Measurements from ENCODE around the gene PKD2L1.
"Not testable (repeated sequence)": the region's sequence is repeated elsewhere in the genome, so short reads cannot be mapped to it uniquely, and the experiment has no call there.

The PKD2L1 gene

DNA sequence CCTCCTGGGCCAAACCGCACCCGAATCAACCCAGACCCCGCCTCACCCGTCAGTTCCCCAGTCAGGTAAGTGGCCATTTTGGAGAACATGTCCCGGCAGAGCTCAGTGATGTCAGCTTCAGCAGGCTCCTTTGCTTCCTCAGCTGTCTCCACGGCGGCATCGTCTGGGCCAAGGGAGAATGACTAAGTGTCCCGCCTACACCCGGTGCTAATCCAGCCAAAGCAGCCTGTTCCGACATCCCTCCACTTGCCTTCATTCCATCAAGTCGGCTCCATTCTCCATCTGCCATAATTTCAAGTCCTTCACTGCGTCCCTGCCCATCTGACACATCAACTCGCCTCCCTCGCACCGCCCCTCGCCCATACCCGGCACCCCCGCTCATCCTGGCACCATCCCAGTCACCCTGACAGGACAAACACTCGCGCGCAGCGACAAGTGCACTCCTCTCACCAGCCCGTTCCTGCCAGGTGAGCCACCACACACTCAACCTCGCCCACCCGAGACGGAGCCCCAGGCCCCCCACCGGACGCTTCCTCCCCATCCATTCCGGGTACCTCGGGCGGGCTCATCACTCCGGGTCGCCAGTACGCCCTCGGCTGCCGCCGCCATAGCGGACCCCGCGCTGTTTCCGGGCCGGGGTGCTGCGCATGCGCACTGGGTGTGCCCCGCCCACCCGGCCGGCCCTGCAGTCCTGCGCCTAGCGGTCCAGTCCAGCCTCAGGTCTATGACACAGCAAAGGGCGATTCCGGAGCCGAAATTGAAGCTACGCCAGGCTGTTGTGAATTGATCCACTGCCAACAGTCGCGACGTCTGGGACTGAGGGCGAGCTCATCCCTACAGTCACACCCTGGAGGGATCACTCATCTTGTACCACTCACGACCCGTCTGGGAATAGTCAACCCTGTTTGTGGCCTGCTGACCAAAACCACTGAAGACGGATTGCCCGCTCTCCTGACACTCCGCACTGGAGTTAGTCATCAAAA lies 43.7 kb downstream of the PKD2L1 start, which contains the start of gene BLOC1S2:
Gene BLOC1S2, minus strand, starts transcription at position 630 of the 983 bp plus-strand sequence. Its CDS starts 21 bp downstream, at position 609.
- H3K27ac ChIP-seq (ENCODE audit: low read length), result no peak within 1 kb of the TSS
- no peaks in the 10 kb centered on the region; the same call in 1 of the 2 replicates for H3K4me1 ChIP-seq (ENCODE audit: control insufficient read depth, insufficient read depth, low read length)
- no peaks in the 10 kb centered on the region for H3K9me3 ChIP-seq (ENCODE audit: control insufficient read depth, insufficient read depth, low read length)
- H3K4me3 ChIP-seq (ENCODE audit: low read length), result peak within 1 kb of the TSS; percentile 91
- no peaks in the 10 kb centered on the region for H3K36me3 ChIP-seq (ENCODE audit: control insufficient read depth, insufficient read depth, low read length)
- peak; percentile 72 for DNase-seq (ENCODE audit: low read depth, low spot score)
- H3K27me3 ChIP-seq (ENCODE audit: control insufficient read depth, insufficient read depth, low read length), result no peaks in the 10 kb centered on the region
- WGBS (ENCODE audit: insufficient coverage, insufficient read length), result no CpG with 5 or more reads among the region's 63 CpGs

DNA sequence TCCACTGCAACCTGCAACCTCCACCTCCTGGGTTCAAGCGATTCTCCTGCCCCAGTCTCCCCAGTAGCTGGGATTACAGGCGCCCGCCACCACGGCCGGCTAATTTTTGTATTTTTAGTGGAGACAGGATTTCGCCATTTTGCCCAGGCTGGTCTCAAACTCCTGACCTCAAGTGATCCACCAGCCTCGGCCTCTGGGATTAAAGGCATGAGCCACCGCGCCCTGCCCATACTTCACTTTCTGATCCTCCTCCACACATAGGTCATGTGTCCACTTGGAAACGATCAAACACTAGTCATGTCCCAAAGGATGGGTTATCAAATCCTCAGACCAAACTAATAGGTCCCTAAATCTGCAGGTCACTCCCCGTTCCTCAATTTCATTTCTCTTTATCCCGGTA lies 44.7 kb downstream of the PKD2L1 start:
- peak overlapping the region; percentile 91; the same call in 1 of the 2 replicates for H3K4me3 ChIP-seq (ENCODE audit: low read length)
- WGBS (ENCODE audit: insufficient coverage, insufficient read length), result no CpG with 5 or more reads among the region's 12 CpGs
- H3K27ac ChIP-seq (ENCODE audit: low read length); H3K36me3 ChIP-seq (ENCODE audit: control insufficient read depth, insufficient read depth, low read length); H3K9me3 ChIP-seq (ENCODE audit: control insufficient read depth, insufficient read depth, low read length); DNase-seq (ENCODE audit: low read depth, low spot score); H3K27me3 ChIP-seq (ENCODE audit: control insufficient read depth, insufficient read depth, low read length); H3K4me1 ChIP-seq (ENCODE audit: control insufficient read depth, insufficient read depth, low read length): not testable (repeated sequence)

DNA sequence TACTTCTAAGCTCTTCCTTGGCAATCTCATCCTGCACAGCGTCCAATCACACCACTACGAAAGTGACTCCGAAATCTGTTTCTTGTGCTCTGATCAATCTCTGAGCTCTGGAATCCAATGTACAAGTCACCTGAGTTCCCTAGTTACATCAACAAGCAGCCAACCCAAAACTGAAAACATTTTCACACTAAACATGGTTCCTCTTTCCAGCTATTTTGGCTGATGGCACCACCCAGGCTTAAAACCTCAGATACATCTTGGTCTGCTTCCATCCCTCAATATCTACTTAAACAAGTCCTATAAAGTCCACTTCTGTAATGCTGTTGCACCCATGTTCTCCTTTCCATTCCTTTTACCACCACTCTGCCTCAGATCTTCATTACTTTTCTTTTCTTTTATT lies 47.1 kb downstream of the PKD2L1 start:
- Histone ChIP-seq H3K27me3 (ENCODE audit: control insufficient read depth, insufficient read depth, low read length) (no peaks in the 10 kb centered on the region), H3K9me3 (ENCODE audit: control insufficient read depth, insufficient read depth, low read length) (no peaks in the 10 kb centered on the region), H3K27ac (ENCODE audit: low read length) (no peak overlapping the region), H3K4me1 (ENCODE audit: control insufficient read depth, insufficient read depth, low read length) (no peaks in the 10 kb centered on the region; the same call in 1 of the 2 replicates), H3K4me3 (ENCODE audit: low read length) (no peak overlapping the region), H3K36me3 (ENCODE audit: control insufficient read depth, insufficient read depth, low read length) (peaks cover 4% of the 10 kb centered on the region; the same call in 1 of the 2 replicates)
- WGBS (ENCODE audit: insufficient coverage, insufficient read length), result no CpG with 5 or more reads among the region's 3 CpGs
- DNase-seq (ENCODE audit: low read depth, low spot score), result no peak

DNA sequence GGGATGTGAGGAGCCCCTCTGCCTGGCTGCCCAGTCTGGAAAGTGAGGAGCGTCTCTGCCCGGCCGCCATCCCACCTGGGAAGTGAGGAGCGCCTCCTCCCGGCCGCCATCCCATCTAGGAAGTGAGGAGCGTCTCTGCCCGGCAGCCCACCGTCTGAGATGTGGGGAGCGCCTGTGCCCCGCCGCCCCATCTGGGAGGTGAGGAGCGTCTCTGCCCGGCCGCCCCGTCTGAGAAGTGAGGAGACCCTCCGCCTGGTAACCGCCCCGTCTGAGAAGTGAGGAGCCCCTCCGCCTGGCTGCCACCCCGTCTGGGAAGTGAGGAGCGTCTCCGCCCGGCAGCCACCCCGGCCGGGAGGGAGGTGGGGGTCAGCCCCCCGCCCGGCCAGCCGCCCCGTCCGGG lies 53.1 kb downstream of the PKD2L1 start:
- not testable (repeated sequence) for H3K27me3 ChIP-seq (ENCODE audit: control insufficient read depth, insufficient read depth, low read length); DNase-seq (ENCODE audit: low read depth, low spot score); H3K27ac ChIP-seq (ENCODE audit: low read length); H3K36me3 ChIP-seq (ENCODE audit: control insufficient read depth, insufficient read depth, low read length); H3K4me1 ChIP-seq (ENCODE audit: control insufficient read depth, insufficient read depth, low read length); H3K9me3 ChIP-seq (ENCODE audit: control insufficient read depth, insufficient read depth, low read length); H3K4me3 ChIP-seq (ENCODE audit: low read length)
- WGBS (ENCODE audit: insufficient coverage, insufficient read length), result no CpG with 5 or more reads among the region's 31 CpGs

DNA sequence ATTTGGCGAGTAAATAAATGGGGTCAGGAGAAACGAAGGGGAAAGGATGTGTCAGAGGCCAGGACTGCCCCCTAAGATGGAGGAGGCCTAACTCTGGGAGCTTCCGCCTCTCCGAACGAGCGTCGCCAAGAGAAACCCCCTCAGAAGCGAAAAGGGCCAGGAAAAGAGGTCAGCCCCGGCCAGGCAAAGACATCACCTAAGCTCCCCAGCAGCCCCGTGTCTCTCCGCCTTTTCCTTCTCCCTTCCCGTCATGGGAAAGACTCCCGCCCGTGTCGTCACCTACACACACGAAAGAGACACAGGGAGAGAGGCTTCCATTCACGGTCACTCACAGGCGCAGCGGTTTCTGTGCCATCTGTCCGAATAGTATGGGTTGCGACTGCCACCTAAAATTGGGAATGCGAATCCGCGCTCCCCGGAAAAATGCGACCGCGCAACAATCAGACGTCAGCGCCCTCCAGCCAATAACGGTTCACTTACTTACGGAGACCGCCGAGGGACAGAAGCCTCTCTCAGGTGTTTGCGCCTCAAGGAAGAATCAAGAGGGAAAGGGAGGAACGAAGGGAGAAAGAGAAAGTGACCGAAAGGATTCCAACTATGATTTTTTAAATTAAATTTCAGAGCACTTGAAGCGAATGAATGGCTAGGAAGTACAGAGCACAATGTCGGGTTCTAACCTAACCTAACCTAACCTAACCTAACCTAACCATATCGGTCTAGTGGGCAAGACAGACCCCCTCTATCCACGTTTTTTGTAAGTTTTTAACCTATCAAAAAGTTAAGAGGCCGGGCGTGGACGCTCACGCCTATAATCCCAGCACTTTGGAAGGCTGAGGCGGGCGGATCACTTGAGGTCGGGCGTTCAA lies 62.6 kb downstream of the PKD2L1 start, which contains the start of gene CWF19L1:
Gene CWF19L1, minus strand, starts transcription at position 400 of the 866 bp plus-strand sequence. Its CDS starts 45 bp downstream, at position 355.
- Histone ChIP-seq H3K27me3 (ENCODE audit: control insufficient read depth, insufficient read depth, low read length) (no peaks in the 10 kb centered on the region), H3K36me3 (ENCODE audit: control insufficient read depth, insufficient read depth, low read length) (no peaks in the 10 kb centered on the region), H3K27ac (ENCODE audit: low read length) (no peak within 1 kb of the TSS), H3K4me1 (ENCODE audit: control insufficient read depth, insufficient read depth, low read length) (0 out of 2 replicates have a peak, but pooled peaks cover 2% of the 10 kb centered on the region), H3K9me3 (ENCODE audit: control insufficient read depth, insufficient read depth, low read length) (no peaks in the 10 kb centered on the region; the same call in 1 of the 2 replicates), H3K4me3 (ENCODE audit: low read length) (peak within 1 kb of the TSS; percentile 81)
- no CpG with 5 or more reads among the region's 49 CpGs for WGBS (ENCODE audit: insufficient coverage, insufficient read length)
- peak; percentile 64 for DNase-seq (ENCODE audit: low read depth, low spot score)

DNA sequence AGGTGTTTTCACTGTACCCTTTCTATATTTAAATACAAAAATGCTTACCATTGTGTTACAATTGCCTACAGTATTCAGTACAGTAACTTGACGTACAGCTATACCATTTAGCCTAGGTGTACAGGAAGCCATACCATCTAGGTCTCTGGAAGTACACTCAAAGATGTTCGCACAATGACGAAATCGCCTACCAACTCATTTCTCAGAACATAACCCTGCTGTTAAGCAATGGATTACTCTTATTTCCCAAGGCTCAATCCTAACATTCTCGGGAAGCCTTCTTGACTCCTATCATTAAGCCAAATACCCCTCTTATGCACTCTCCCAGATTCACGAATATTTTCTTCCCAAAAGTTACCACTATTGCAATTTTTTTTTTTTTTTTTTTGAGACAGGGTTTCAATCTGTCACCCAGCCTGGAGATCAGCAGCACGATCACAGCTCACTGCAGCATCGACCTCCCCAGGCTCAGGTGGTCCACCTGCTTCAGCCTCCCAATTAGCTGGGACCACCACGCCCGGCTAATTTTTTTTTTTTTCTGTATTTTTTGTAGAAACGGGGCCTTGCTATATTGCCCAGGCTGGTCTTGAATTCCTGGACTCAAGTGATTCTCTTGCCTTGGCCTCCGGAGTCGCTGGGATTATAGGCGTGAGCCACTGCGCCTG lies 64.1 kb downstream of the PKD2L1 start:
- Histone ChIP-seq H3K27me3 (ENCODE audit: control insufficient read depth, insufficient read depth, low read length) (no peaks in the 10 kb centered on the region), H3K36me3 (ENCODE audit: control insufficient read depth, insufficient read depth, low read length) (no peaks in the 10 kb centered on the region), H3K27ac (ENCODE audit: low read length) (no peak overlapping the region), H3K4me3 (ENCODE audit: low read length) (no peak overlapping the region; the same call in 1 of the 2 replicates), H3K4me1 (ENCODE audit: control insufficient read depth, insufficient read depth, low read length) (0 out of 2 replicates have a peak, but pooled peaks cover 2% of the 10 kb centered on the region), H3K9me3 (ENCODE audit: control insufficient read depth, insufficient read depth, low read length) (no peaks in the 10 kb centered on the region; the same call in 1 of the 2 replicates)
- no CpG with 5 or more reads among the region's 15 CpGs for WGBS (ENCODE audit: insufficient coverage, insufficient read length)
- no peak for DNase-seq (ENCODE audit: low read depth, low spot score)

DNA sequence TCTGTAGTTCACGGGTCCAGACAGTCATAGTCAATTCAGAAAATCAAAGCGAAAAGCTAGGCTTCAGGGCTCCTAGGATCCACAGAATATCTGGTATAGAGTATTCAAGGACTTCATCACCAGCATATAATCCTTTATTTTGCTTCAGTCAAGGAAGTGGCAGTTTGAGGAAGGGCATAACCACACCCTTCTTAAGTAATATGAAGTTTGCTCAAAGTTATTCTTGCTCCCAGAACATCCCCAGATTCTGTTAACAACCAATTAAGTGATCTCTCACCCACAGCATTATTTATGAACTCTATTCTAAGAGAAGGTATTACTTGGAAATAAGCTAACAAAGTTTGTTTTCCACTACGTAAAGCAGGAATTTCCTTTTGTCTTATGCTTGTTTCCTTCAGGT lies 75.8 kb downstream of the PKD2L1 start:
- no peak for DNase-seq (ENCODE audit: low read depth, low spot score)
- no peak overlapping the region for H3K4me3 ChIP-seq (ENCODE audit: low read length)
- WGBS (ENCODE audit: insufficient coverage, insufficient read length), result no CpG with 5 or more reads among the region's 3 CpGs
- peaks cover 3% of the 10 kb centered on the region; the same call in 1 of the 2 replicates for H3K36me3 ChIP-seq (ENCODE audit: control insufficient read depth, insufficient read depth, low read length)
- H3K27me3 ChIP-seq (ENCODE audit: control insufficient read depth, insufficient read depth, low read length), result no peaks in the 10 kb centered on the region
- H3K9me3 ChIP-seq (ENCODE audit: control insufficient read depth, insufficient read depth, low read length), result no peaks in the 10 kb centered on the region
- H3K27ac ChIP-seq (ENCODE audit: low read length), result no peak overlapping the region
- H3K4me1 ChIP-seq (ENCODE audit: control insufficient read depth, insufficient read depth, low read length), result no peaks in the 10 kb centered on the region

DNA sequence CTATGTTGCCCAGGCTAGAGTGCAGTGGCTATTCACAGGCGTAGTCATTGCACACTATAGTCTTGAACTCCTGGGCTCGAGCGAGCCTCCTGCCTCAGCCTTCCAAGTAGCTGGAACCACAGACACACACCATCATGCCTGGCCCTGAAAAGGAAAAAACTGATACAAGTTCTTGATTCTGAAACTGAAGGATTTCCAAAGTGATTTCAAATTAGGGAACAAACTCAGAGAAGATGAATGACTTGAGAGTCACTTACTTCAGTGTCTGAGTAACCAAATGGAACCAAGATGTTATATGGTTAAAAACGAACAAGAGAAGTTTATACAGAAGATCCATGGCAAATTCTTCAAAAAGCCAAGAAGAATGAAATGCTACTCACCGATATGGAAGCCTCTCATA lies 77.0 kb downstream of the PKD2L1 start:
- H3K4me3 ChIP-seq (ENCODE audit: low read length), result no peak overlapping the region
- no peak for DNase-seq (ENCODE audit: low read depth, low spot score)
- no peaks in the 10 kb centered on the region for H3K9me3 ChIP-seq (ENCODE audit: control insufficient read depth, insufficient read depth, low read length)
- no peaks in the 10 kb centered on the region for H3K4me1 ChIP-seq (ENCODE audit: control insufficient read depth, insufficient read depth, low read length)
- H3K27ac ChIP-seq (ENCODE audit: low read length), result no peak overlapping the region
- WGBS (ENCODE audit: insufficient coverage, insufficient read length), result no CpG with 5 or more reads among the region's 5 CpGs
- H3K27me3 ChIP-seq (ENCODE audit: control insufficient read depth, insufficient read depth, low read length), result no peaks in the 10 kb centered on the region
- peaks cover 3% of the 10 kb centered on the region; the same call in 1 of the 2 replicates for H3K36me3 ChIP-seq (ENCODE audit: control insufficient read depth, insufficient read depth, low read length)

DNA sequence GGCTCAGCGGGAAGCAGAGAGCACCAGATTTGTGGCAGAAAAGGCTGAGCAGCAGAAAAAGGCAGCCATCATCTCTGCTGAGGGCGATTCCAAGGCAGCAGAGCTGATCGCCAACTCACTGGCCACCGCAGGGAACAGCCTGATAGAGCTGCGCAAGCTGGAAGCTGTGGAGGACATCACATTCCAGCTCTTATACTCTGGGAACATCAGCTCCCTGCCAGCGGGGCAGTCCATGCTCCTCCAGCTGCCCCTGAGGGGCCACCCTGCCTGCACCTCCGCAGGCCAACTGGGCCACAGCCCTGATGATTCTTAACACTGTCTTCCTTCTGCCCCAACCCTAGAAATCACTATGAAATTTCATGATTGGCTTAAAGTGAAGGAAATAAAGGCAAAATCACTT lies 81.2 kb downstream of the PKD2L1 start:
- Histone ChIP-seq H3K4me1 (ENCODE audit: control insufficient read depth, insufficient read depth, low read length) (no peaks in the 10 kb centered on the region), H3K4me3 (ENCODE audit: low read length) (no peak overlapping the region), H3K36me3 (ENCODE audit: control insufficient read depth, insufficient read depth, low read length) (peaks cover 5% of the 10 kb centered on the region; the same call in 1 of the 2 replicates), H3K27me3 (ENCODE audit: control insufficient read depth, insufficient read depth, low read length) (no peaks in the 10 kb centered on the region), H3K27ac (ENCODE audit: low read length) (no peak overlapping the region), H3K9me3 (ENCODE audit: control insufficient read depth, insufficient read depth, low read length) (no peaks in the 10 kb centered on the region)
- no CpG with 5 or more reads among the region's 7 CpGs for whole genome bisulfite sequencing (ENCODE audit: insufficient coverage, insufficient read length)
- DNase-seq (ENCODE audit: low read depth, low spot score), result no peak

All from iPS DF 6.9 (cell line).